NCI-H345 treated with DMSO at 0.1 percent for 48 hours (cell line): ENCODE data around the gene MARCHF10.

Experiments used
- DNase-seq: peaks from one replicate; lab custom pipeline; 2025; ENCODE audit not compliant: unreplicated experiment; lab: John Stamatoyannopoulos, UW

MARCHF10 gene

GRCh38 chr17:62720126-62720850 lies 87.8 kb downstream of the MARCHF10 start:
- DNase-seq: no peak

DNA sequence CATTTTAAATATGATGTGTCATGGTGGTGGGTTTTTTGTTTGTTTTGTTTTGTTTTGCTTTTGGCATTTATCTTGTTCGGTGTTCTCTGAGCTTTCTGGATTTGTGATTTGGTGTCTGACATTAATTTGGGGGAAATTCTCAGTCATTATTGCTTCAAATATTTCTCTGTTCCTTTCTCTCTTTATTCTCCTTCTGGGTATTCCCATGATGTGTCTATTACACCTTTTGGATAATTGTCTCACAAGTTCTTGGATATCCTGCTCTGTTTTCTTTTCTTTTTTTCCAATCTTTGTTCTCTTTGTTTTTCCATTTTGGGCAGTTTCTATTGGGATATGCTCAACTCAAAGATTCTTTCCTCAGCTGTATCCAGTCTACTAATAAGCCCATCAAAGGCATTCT lies 88.5 kb downstream of the MARCHF10 start:
- DNase-seq: no peak

- DNase-seq: no peak
These were observed 89.7 kb downstream of the MARCHF10 start for GRCh38 chr17:62718429-62718828.

GRCh38 chr17:62717889-62718288 lies 90.2 kb downstream of the MARCHF10 start:
- no peak for DNase-seq

DNA sequence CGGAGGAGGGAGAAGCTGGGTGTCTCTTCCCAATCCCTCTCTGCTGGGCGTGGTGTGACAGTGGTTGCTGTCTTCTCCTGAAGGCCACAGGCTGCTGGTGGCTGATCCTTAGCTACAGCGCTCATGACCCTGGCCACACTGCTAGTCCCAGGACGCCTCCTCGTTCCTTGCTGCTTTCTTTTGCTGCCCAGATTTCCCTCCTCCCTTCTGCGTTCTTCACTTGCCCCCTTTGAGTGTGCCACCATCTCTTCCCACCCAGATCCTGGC lies 90.6 kb downstream of the MARCHF10 start:
- DNase-seq: no peak

DNA sequence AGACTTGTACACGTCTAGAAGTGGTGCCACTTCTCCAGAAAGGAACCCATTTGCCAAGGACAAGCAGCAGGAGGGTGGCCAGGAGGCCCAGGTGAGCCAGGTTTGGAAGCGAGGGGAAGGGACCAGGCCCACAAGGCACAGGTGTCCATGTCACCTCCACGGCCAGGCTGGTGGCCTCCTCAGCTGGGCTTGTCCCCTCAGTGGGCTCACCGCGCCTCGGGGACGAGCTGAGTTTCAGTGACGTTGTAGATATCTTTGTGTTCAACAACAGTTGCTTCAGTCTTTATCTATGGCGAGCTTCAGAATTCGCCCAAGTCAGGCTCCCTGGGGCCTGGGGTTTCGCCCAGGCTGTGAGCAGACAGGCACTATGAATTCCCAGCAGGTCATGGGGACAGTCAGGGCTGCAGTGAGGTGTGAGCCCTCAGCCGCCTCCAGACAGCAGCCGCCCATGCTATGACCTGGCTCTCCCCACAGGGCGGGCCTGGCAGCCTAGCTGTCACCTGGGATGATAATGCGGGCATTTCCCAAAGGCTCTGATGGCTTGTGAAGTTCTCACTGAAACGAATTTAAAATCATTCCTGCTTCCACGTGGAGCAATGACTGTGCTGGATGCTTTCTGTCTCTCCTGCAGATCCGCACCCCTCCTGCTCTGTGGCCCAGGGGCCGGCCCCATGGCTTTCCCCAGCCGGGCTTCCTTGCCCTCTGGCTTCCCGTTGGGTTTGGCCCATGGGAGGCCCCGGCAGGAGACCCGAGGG lies 91.1 kb downstream of the MARCHF10 start:
- DNase-seq: no peak

- no peak for DNase-seq
These were observed 92.2 kb downstream of the MARCHF10 start for GRCh38 chr17:62715882-62716390.

DNA sequence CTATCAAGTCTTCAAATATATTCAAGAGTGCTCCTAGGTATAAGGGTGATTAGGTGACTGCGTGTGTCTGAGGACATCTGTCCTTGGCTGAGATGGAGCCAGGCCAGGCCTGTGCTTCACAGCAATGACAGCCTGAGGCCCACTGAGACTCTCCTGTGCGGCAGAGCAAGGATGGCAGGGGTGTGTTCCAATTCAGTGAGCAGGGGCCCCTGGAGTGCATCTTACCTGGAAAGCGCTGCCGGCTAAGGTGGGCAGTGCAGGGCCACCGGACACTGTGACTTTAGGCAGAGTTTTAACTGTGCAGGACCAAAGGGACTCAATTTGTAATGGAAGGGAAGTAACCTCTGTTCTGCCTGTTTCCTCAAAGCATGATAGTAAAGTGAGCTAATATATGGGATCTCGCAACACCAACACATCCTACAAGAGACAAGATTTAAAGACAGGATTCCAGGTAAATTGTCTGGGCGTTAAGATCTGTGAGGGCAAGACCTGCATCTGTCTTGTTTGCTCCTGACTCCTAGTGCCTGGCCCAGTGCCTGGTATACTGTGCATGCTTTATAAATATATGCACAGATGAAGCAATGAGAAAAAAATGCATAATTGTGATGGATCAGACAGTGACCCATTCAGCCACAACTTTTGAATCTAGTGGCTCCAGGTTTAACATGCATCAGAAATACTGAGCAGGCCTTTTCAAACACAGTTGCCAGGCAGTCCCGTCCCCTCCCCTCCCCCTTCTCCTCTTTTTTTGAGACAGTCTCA lies 93.9 kb downstream of the MARCHF10 start:
- no peak for DNase-seq

GRCh38 chr17:62713086-62713881 lies 94.8 kb downstream of the MARCHF10 start:
- no peak for DNase-seq

DNA sequence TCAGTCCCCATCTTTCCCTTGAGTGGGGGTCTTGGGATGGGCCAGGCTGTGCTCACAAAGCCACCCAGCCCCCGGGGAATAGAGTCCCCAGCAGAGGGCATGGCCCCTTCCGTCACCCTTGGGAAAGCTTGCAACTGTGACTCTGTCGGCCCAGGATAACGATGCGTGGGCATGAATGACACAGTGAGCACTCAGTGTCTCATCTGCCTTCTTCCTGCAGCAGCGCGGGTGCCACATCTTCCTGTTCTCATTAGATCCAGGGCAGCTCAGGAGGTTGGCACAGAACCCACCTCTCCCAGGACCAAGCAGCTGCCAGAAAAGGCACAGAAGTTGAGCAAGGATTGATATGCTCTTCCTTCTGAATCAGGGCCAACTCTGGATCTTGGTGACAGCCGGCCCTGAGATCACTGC lies 95.9 kb downstream of the MARCHF10 start:
- no peak for DNase-seq

DNA sequence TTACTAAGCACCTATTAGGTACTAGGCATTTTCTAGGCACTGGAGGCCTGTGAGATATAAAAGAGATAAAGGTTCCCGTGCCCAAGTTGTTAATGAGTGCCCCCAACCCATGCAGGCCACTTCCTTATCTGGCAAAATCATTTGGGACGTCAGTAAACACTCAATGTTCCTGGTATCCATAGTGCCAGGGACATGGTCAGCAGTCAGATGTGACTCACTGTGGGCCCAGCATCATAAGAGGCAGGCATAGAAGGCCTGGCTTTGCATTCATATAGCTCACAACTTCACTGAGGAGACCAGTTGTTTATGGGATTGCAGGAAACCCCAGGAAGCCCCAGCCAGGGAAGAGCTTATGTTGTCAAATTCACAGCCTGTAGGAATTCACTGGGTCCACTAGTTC lies 99.5 kb downstream of the MARCHF10 start:
- DNase-seq: no peak

- DNase-seq: no peak
These were observed 100.7 kb downstream of the MARCHF10 start for GRCh38 chr17:62707425-62707739.

- no peak for DNase-seq
These were observed 101.3 kb downstream of the MARCHF10 start for GRCh38 chr17:62706598-62707424.

GRCh38 chr17:62705778-62706597 lies 102.1 kb downstream of the MARCHF10 start:
- no peak for DNase-seq

DNA sequence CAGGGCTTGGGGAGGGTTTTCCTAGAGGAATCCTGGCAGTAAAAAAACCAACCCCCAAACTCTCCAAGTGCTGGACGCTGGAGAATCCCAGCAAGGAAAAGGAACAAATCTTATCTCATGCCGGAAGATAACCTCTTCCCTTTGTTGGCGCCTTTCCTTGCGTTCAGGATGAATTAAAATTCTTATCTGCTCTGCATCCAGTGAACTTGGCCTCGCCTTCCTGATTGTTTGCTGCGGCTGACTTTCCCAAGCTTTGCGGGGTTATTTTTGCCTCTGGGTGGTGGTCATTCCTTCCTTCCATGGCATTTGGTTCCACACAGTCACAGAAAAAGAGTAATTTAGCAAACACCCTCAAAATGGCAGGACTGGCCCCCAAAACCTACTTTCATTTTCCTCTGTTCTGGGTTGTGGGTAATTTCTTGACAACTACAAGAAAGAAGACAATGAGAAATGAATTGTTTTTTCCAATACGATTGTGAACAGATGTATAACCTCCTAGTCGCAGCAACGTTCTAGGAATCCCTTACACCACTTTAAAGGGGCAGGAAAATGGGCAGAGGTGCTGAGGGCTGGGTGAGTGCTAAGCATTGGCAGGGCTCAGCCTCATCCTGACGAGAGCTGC lies 102.8 kb downstream of the MARCHF10 start:
- no peak for DNase-seq

- DNase-seq: no peak
These were observed 103.6 kb downstream of the MARCHF10 start for GRCh38 chr17:62704381-62704971.

DNA sequence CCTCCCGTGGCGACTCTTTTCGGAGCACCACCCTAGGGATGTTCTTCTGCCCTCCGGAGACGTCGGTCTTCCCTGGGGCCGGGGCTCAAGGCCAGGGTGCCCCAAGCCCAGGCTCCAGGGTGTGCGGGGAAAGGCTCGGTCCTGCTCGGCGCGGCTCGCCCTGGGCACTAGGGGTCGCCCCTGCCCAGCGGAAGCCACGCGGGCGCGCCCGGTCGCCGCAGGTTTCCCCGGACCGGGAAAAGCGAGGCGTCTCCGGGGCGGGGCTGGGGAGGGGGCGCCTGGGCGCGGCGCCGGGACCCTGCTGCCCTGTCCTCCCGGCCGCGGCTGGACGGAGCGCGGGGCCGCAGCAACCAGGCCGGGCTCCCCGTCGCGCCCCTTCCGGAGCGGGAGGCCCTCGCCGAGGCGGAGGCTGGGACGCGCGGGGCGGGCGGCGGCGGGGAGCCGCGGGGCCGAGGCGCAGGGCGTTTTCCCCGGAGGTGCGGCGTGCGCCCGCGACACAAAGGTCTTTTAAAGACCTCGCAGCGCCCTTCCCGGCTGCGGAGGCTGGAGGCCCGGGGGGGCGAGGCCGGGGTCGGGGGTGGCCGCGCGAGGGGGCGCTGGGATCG lies 104.2 kb downstream of the MARCHF10 start:
- peak; percentile 62 for DNase-seq

DNA sequence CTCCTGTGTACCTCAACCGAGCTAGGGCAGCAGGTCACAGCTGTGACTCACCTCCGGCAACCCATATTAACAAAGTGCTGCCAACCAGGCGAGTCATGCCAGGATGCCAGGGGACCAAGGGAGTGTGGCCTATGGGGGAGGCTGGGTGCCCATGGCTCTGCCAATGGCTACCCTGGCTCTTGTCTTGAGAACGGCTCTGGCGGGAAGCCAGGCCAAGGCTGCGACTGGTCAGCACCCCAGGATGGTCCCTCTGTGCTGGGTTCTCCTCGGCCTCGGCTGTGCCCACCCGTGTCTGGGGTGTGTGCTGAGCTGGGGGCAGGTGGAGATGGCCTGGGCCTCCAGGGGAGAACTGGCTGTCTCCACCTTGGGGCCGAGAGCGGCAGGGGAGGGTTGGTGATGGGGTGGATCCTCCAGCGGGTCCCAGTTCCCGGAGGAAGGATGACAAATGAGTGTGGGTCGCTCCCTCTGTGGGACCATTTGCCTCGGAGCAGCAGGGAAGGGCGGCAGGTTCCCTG lies 104.8 kb downstream of the MARCHF10 start:
- no peak for DNase-seq
